Spinal cord (tissue), 10 donors: Measurements from ENCODE around the gene HEMK1. TPM values are rescaled to one million over a fixed set of nuclear protein-coding genes. Genes with fewer than 3 reads are reported as not detected.
A peak's percentile ranks its signal among the peaks of the same experiment; 100 is the strongest.

Experiments
- DNase-seq, 6 donors: peaks; one replicate each; pipeline versions ENCODE4 v3.0.0 to v3.0.0-alpha.2; 2013 to 2015; ENCODE audit warnings: low spot score in 6 of 6, low read depth in 4 of 6
- H3K27ac ChIP-seq: one replicate; pipeline ENCODE4 v1.5.1; 2013; ENCODE audit warnings: low read depth, low read length, control low read depth
- H3K27me3 ChIP-seq: one replicate; pipeline ENCODE4 v1.6.1; 2013; ENCODE audit warnings: low read length; ENCODE audit not compliant: control insufficient read depth, insufficient read depth
- H3K36me3 ChIP-seq: one replicate; pipeline ENCODE4 v1.6.1; 2013; ENCODE audit warnings: low read length; ENCODE audit not compliant: control insufficient read depth, insufficient read depth
- H3K4me1 ChIP-seq: one replicate; pipeline ENCODE4 v1.6.1; 2013; ENCODE audit warnings: low read length; ENCODE audit not compliant: control insufficient read depth, insufficient read depth
- H3K4me3 ChIP-seq: one replicate; pipeline ENCODE4 v1.5.1; 2013; ENCODE audit warnings: low read depth, low read length, control low read depth
- H3K9me3 ChIP-seq: one replicate; pipeline ENCODE4 v1.6.1; 2013; ENCODE audit warnings: low read length; ENCODE audit not compliant: control insufficient read depth, insufficient read depth
- WGBS: methylation state at CpG from one replicate; pipeline ENCODE4 v1.1.5; 2013; ENCODE audit warnings: missing lambda C conversion rate; ENCODE audit not compliant: insufficient coverage; 5-methylcytosine and 5-hydroxymethylcytosine counted together
- polyA plus RNA-seq, 2 donors: library from polyadenylated mRNA; unstranded; fragments of 120-200 nt; gene quantifications; one replicate each; pipeline ENCODE4 v1.2.1, GENCODE V29; 2013; ENCODE audit not compliant: insufficient read length in 2 of 2
- total RNA-seq, 2 donors: library from RNA; depleted of rRNA in 1 of 2; stranded (reverse); fragments of 120-200 nt in 1 of 2; fragments of >200 nt in 1 of 2; gene quantifications; one replicate each; pipeline versions ENCODE4 v1.2.3 to v1.2.4, GENCODE V29; 2013 to 2014
- donor health status: healthy.

HEMK1 gene
- total and polyA plus RNA-seq, 4 donors, result 4.3 to 23.7 (median 17.7) TPM

DNA sequence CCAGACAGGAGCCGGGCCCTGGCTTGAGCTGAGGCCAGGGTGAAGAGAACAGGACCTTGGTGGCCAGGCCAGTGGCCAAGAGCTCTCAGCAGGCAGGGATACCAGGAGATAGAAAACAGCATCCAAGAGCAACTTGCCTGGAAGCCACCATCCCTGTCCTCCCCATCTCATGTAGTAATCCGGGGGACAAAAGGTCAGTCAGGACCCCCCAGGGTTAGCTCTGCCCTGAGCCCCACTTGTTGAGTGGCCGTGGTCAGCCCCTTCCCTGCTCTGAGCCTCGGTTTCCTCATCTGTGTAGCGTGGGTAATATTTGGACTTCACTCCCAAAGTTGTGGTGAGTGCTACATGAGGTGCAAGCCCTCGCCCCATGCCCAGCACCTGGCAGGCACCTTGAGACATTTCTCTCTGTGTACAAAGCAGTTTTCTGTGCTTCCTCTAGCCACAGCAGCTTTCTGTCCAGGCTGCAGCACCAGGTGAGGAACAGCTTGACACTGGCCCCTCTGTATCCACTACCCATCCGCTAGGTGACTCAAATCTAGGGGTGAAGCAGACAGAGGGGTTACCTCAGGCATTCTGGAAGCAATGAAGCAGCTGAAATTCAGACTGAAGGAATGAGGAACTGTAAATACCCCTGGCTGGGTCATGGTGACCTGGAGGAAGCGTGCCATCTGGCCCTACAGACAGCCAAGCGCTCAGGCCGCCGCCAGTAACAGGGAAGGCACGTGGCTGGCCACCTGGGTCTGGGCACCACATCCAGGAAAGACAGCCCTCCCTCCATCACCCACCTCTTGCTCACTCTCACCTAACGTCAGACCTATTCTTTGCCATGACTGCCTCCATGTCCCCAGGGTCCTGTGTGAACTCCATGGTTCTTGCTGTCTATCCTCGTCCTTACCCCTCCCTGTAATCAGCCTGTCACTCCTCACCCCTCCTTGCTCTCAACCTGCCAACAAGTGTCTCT is 35.6 kb downstream of the HEMK1 start:
- Histone ChIP-seq H3K4me1 (peaks cover 28% of the 10 kb centered on the region), H3K9me3 (no peaks in the 10 kb centered on the region), H3K27ac (no peak overlapping the region), H3K27me3 (no peaks in the 10 kb centered on the region), H3K4me3 (no peak overlapping the region), H3K36me3 (peaks cover 32% of the 10 kb centered on the region)
- WGBS, result 91% methylated on average over 12 of the region's 14 CpGs
- no peak for DNase-seq

DNA sequence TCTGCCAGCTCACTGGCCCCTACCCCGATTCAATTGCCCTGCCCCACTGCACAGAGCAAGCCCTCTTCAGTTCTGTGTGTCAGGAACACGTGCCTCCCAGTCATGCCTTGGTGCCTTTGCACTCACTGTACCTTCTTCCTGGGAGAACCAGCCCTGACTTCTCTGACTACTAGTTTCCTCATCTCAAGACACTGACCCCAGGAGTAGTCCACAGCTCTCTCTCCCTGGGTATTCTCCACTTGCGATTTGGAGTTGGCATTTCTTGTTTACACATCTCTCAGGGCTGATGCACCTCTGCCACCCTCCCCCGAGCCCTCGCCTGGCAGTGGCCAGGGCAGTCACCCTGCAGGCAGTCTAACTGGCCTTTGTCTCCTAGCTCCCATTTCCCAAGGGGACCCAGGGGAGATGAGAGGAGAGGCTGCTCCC is 36.6 kb downstream of the HEMK1 start:
- H3K9me3 ChIP-seq, result no peaks in the 10 kb centered on the region
- no peak for DNase-seq
- H3K36me3 ChIP-seq, result peaks cover 32% of the 10 kb centered on the region
- 77% methylated on average over 3 of the region's 5 CpGs for WGBS
- H3K4me1 ChIP-seq, result peaks cover 35% of the 10 kb centered on the region
- no peaks in the 10 kb centered on the region for H3K27me3 ChIP-seq
- H3K27ac ChIP-seq, result no peak overlapping the region
- H3K4me3 ChIP-seq, result no peak overlapping the region

DNA sequence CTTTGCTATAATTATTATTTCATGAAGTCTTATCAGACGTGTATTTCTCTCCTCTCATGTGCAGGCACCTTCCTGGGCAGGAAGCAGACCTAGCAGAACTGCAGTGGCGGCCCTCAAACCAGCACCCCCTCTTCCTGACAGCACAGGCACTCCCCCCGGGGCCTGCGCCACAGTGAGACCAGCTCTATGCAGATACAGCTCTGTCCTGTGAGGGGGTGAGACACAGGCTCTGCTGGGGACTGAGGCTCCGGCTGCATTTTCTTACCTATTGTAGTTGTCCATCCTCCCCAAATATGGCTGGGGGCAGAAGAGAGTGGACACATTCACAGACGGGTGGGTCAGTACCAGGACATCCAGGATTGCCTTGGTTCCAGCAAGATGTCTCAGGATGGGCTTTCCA is 37.3 kb downstream of the HEMK1 start:
- no peak overlapping the region for H3K4me3 ChIP-seq
- peaks cover 32% of the 10 kb centered on the region for H3K36me3 ChIP-seq
- peaks cover 33% of the 10 kb centered on the region for H3K4me1 ChIP-seq
- no peaks in the 10 kb centered on the region for H3K27me3 ChIP-seq
- DNase-seq, result no peak
- WGBS, result 95% methylated on average over 3 of the region's 6 CpGs
- H3K9me3 ChIP-seq, result no peaks in the 10 kb centered on the region
- no peak overlapping the region for H3K27ac ChIP-seq

DNA sequence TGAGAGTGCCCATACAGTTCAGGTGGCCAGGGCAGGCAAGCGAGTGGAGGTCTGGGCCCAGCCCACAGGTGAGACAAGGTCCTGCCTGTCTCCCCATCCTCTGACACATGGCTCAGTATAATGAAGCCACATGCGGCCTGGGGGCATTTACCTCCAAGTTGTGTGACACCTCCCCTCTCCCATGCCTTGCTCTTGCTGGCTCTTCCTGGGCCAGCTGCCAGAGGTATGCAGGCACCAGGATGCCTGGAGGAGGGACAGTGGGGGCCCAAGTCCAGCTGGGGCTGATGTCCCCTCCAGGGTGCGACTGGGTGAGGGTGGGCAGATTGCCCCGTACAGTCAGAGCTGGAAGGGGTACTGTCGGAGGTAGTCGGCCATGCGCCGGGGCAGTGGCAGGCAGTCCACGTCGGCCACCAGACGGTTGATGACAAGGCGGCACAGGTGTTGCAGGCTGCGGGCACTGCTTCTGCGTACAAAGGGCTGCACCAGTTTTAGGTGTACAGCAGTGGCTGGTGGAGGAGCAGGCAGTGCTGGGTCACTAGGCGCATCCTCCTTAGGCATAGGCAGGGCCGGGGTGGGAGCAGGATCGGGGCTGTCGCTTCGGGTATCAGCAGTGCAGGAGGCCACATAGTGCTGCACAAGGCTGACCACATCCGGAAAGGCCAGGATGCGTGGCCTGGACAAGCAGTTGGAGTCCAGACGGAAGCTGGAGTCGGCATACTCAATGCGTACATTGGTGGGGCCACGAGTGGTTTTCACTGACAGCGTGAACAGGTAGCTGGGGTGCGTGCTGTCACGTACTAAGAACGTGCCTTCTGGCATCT is 38.2 kb downstream of the HEMK1 start:
- WGBS, result 96% methylated on average over 29 of the region's 29 CpGs
- peaks cover 31% of the 10 kb centered on the region for H3K4me1 ChIP-seq
- H3K9me3 ChIP-seq, result no peaks in the 10 kb centered on the region
- no peak for DNase-seq
- H3K27me3 ChIP-seq, result no peaks in the 10 kb centered on the region
- H3K4me3 ChIP-seq, result no peak overlapping the region
- no peak overlapping the region for H3K27ac ChIP-seq
- peaks cover 32% of the 10 kb centered on the region for H3K36me3 ChIP-seq

- WGBS, result 92% methylated on average over 7 of the region's 7 CpGs
- Histone ChIP-seq H3K36me3 (peaks cover 32% of the 10 kb centered on the region), H3K4me3 (no peak overlapping the region), H3K4me1 (peaks cover 33% of the 10 kb centered on the region), H3K27me3 (no peaks in the 10 kb centered on the region), H3K27ac (no peak overlapping the region), H3K9me3 (no peaks in the 10 kb centered on the region)
- DNase-seq, result no peak
Observed at GRCh38 chr3:50608278-50608677, 39.0 kb downstream of the HEMK1 start.

GRCh38 chr3:50609071-50609762 is 39.9 kb downstream of the HEMK1 start:
- DNase-seq, result no peak
- Histone ChIP-seq H3K36me3 (peaks cover 31% of the 10 kb centered on the region), H3K27ac (no peak overlapping the region), H3K27me3 (no peaks in the 10 kb centered on the region), H3K4me1 (peaks cover 34% of the 10 kb centered on the region), H3K9me3 (no peaks in the 10 kb centered on the region), H3K4me3 (no peak overlapping the region)
- 85% methylated on average over 3 of the region's 5 CpGs for WGBS

DNA sequence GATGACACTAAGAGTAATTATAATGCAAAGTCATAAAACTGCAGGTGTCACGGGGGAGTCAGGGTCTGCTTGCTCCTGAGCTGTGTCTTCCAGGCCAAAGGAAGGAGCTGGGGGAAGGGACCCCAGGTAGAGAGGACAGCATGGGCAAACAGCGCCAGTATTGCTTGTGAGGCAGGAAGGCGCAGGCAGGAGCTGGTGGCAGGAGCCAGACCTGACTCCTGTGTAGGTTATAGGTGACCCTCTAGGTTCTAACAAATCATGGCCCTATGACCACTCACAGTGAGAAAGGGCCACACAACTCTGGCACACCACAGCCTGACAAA is 40.4 kb downstream of the HEMK1 start:
- Histone ChIP-seq H3K4me1 (peaks cover 34% of the 10 kb centered on the region), H3K9me3 (no peaks in the 10 kb centered on the region), H3K36me3 (peaks cover 26% of the 10 kb centered on the region), H3K4me3 (no peak overlapping the region), H3K27ac (no peak overlapping the region), H3K27me3 (no peaks in the 10 kb centered on the region)
- DNase-seq, result no peak
- WGBS, result 83% methylated on average over 2 of the region's 3 CpGs

- no peaks in the 10 kb centered on the region for H3K27me3 ChIP-seq
- H3K36me3 ChIP-seq, result peaks cover 20% of the 10 kb centered on the region
- H3K27ac ChIP-seq, result peak overlapping the region; percentile 84
- DNase-seq, result no peak
- H3K9me3 ChIP-seq, result no peaks in the 10 kb centered on the region
- WGBS, result 100% methylated on average over 2 of the region's 6 CpGs
- peak overlapping the region; percentile 71 for H3K4me3 ChIP-seq
- H3K4me1 ChIP-seq, result peaks cover 34% of the 10 kb centered on the region
Observed at GRCh38 chr3:50610181-50610971, 41.1 kb downstream of the HEMK1 start.

DNA sequence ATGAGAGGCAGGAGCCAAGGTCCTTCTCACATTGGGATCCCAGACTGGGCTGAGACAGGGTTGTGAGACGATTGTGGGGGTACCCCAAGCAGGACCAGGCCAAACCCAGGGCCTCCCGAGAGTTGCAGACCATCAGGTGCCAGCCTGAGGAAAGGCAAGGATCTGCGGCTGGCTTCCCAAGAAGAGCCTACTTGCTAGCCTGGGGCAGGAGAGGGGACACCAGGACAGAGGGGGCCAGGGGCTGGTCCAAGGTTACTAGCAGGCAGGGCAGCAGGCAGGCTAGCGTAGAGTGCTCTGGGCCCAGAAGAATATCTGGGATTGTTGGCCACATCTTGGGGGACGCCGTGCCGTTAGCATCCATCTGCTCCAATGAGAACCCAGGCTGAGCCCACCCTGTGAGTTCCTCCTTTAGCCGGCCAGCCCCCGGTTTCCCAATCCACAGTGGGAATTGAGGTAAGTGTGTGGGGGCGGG is 41.7 kb downstream of the HEMK1 start:
- no peaks in the 10 kb centered on the region for H3K9me3 ChIP-seq
- H3K4me3 ChIP-seq, result peak overlapping the region; percentile 71
- H3K4me1 ChIP-seq, result peaks cover 39% of the 10 kb centered on the region
- H3K27ac ChIP-seq, result peak overlapping the region; percentile 84
- peaks cover 20% of the 10 kb centered on the region for H3K36me3 ChIP-seq
- 31% methylated on average over 10 of the region's 10 CpGs for WGBS
- no peak for DNase-seq
- no peaks in the 10 kb centered on the region for H3K27me3 ChIP-seq
